Esophagus squamous epithelium (tissue), 5 donors: ENCODE data around the gene IFT122. TPM values are rescaled to one million over a fixed set of nuclear protein-coding genes. Genes with fewer than 3 reads are reported as not detected.
"Not testable (repeated sequence)": the region's sequence is repeated elsewhere in the genome, so short reads cannot be mapped to it uniquely, and the experiment has no call there.

Experiments
- DNase-seq: peaks from one replicate; lab custom pipeline; 2025; lab: John Stamatoyannopoulos, UW
- H3K27ac ChIP-seq, 4 donors: fragments of 200-600 bp; sonication (generic); one replicate each; pipeline ENCODE4 v1.5.1; 2016 to 2019; ENCODE audit warnings: mild to moderate bottlenecking in 1 of 4
- H3K27me3 ChIP-seq, 4 donors: fragments of 200-600 bp; sonication (generic); 1 replicate in 3 of 4; 2 replicates in 1 of 4; pipeline versions ENCODE4 v1.5.1 to v1.6.0; 2017 to 2021; ENCODE audit warnings: antibody characterized with exemption in 1 of 4
- H3K36me3 ChIP-seq, 3 donors: fragments of 200-600 bp; sonication (generic); one replicate each; pipeline ENCODE4 v1.5.1; 2016 to 2019
- H3K4me1 ChIP-seq, 3 donors: fragments of 200-600 bp; sonication (generic); one replicate each; pipeline ENCODE4 v1.5.1; 2017 to 2019
- H3K4me3 ChIP-seq, 4 donors: fragments of 200-600 bp; sonication (generic); 1 replicate in 3 of 4; 2 replicates in 1 of 4; pipeline ENCODE4 v1.5.1; 2016 to 2019; ENCODE audit warnings: mild to moderate bottlenecking in 2 of 4, moderate library complexity in 1 of 4
- H3K9me3 ChIP-seq, 3 donors: fragments of 200-600 bp; sonication (generic); one replicate each; pipeline ENCODE4 v1.5.1; 2016 to 2019
- CTCF ChIP-seq, 6 experiments: fragments of 450-650 bp in 4 of 6; fragments of 200-600 bp in 2 of 6; sonication (generic) in 2 of 6; IDR thresholded peaks; one replicate each; pipeline ENCODE4 v1.5.1; 2016 to 2019; ENCODE audit warnings: antibody characterized with exemption in 6 of 6, mild to moderate bottlenecking in 4 of 6, moderate library complexity in 4 of 6
- POLR2A ChIP-seq, 4 donors: fragments of 450-650 bp; IDR thresholded peaks; one replicate each; pipeline ENCODE4 v1.6.1; 2017; ENCODE audit warnings: antibody characterized with exemption in 4 of 4, mild to moderate bottlenecking in 4 of 4, moderate library complexity in 3 of 4
- WGBS, 2 donors: methylation state at CpG; one replicate each; pipeline ENCODE4 v1.1.5; 2018; 5-methylcytosine and 5-hydroxymethylcytosine counted together
- intact Hi-C: fragments of 100-400 bp; cut with DNase I; formaldehyde crosslinking; loops from one replicate; pipeline ENCODE4 v1.15.0; 2022
- total RNA-seq, 4 donors: library from RNA; depleted of rRNA; stranded (reverse); fragments of >200 nt; gene quantifications; one replicate each; pipeline ENCODE4 v1.1.0, GENCODE V29; 2016
- donor health status: DM: yes; HTN: yes; CAD: no.

IFT122 gene
- total RNA-seq, 4 donors from 2014 or later = 6.0 to 26.5 (median 11.5) TPM

DNA sequence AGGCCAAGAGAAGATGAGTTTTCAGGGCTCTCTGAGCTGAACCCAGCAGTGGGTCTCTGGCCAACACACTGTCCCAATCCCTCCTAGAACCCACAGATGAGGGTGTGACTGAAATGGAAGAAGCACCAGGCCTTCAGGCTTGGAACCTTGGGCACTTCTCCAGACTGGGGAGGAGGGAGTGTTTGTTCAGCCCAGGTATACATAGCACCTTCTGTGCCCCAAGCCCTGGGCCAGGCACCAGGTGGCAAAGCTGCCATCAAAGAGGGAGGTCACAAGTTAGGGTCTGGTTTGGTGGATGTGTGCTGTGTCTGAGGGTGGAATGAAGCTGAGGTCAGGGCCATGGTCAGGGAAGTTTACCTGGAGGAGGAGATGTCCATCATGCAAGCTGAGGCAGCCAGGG lies 72.6 kb downstream of the IFT122 start:
- intact Hi-C loops = no loop called here
- Histone ChIP-seq H3K36me3 (peaks cover 0 to 93% (median under 1%) of the 10 kb centered on the region in 3 donors), H3K27ac (no peak overlapping the region), H3K9me3 (no peaks in the 10 kb centered on the region), H3K4me1 (no peaks in the 10 kb centered on the region), H3K27me3 (no peaks in the 10 kb centered on the region), H3K4me3 (no peak overlapping the region)
- TF ChIP-seq CTCF (IDR thresholded peaks at IDR 0.05) (no peak), POLR2A (IDR thresholded peaks at IDR 0.05) (no peak)
- DNase-seq = no peak

GRCh38 chr3:129513705-129514104 lies 73.7 kb downstream of the IFT122 start:
- no peak overlapping the region for H3K4me3 ChIP-seq
- TF ChIP-seq CTCF (IDR thresholded peaks at IDR 0.05) (no peak), POLR2A (IDR thresholded peaks at IDR 0.05) (no peak)
- intact Hi-C loops = no loop called here
- no peak overlapping the region for H3K27ac ChIP-seq
- H3K4me1 ChIP-seq = no peaks in the 10 kb centered on the region
- DNase-seq = no peak
- 84 to 93% methylated on average over 8 of the region's 8 CpGs for WGBS, 2 donors
- H3K9me3 ChIP-seq = no peaks in the 10 kb centered on the region
- no peaks in the 10 kb centered on the region for H3K27me3 ChIP-seq
- peaks cover 0 to 90% (median 0%) of the 10 kb centered on the region in 3 donors for H3K36me3 ChIP-seq

- H3K36me3 ChIP-seq = peaks cover 0 to 90% (median 0%) of the 10 kb centered on the region in 3 donors
- DNase-seq = no peak
- no peaks in the 10 kb centered on the region for H3K27me3 ChIP-seq
- TF ChIP-seq CTCF (IDR thresholded peaks at IDR 0.05) = no peak
- no peak for TF ChIP-seq POLR2A (IDR thresholded peaks at IDR 0.05)
- 89 to 90% methylated on average over 7 to 8 of the region's 10 CpGs for WGBS, 2 donors
- H3K4me3 ChIP-seq = no peak overlapping the region
- H3K9me3 ChIP-seq = no peaks in the 10 kb centered on the region
- H3K27ac ChIP-seq = no peak overlapping the region
- no peaks in the 10 kb centered on the region for H3K4me1 ChIP-seq
- intact Hi-C loops = no loop called here
These were observed 74.1 kb downstream of the IFT122 start for GRCh38 chr3:129514110-129514509.

DNA sequence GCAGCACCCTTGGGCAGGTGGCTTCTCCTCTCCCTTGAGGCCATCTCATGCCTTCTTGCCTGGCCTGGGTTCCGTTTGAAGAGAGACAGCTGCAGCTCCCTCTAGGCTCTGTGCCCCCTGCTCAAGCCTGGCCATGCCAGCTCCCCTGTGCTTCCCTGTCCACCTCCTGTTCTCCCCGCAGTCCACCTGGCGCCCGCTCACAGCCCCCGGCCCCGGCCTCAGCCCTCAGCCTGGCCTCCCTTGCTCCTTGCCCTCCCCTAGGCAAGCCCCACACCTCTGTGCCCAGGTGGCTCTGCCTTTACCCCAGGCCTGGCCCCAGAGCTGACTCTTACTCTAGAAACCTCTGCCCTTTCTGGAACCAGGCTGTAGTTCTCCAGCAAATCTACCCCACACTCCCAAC lies 74.5 kb downstream of the IFT122 start:
- Histone ChIP-seq H3K4me1 (no peaks in the 10 kb centered on the region), H3K27ac (no peak overlapping the region), H3K36me3 (peaks cover 0 to 90% (median 0%) of the 10 kb centered on the region in 3 donors), H3K9me3 (no peaks in the 10 kb centered on the region), H3K4me3 (no peak overlapping the region), H3K27me3 (no peaks in the 10 kb centered on the region)
- no peak for DNase-seq
- intact Hi-C loops = no loop called here
- no peak for TF ChIP-seq CTCF (IDR thresholded peaks at IDR 0.05)
- TF ChIP-seq POLR2A (IDR thresholded peaks at IDR 0.05) = no peak
- 86 to 93% methylated on average over 5 to 6 of the region's 6 CpGs for WGBS, 2 donors

GRCh38 chr3:129515108-129515820 lies 75.2 kb downstream of the IFT122 start:
- WGBS, 2 donors = 99 to 100% methylated on average over 1 to 8 of the region's 25 CpGs
- H3K9me3 ChIP-seq, DNase-seq, H3K4me1 ChIP-seq, H3K27ac ChIP-seq, H3K27me3 ChIP-seq, H3K4me3 ChIP-seq, intact Hi-C loops: not testable (repeated sequence)
- H3K36me3 ChIP-seq = peaks cover 0 to 88% (median 0%) of the 10 kb centered on the region in 3 donors

- H3K9me3 ChIP-seq, H3K27ac ChIP-seq, H3K27me3 ChIP-seq, H3K4me1 ChIP-seq, DNase-seq, H3K4me3 ChIP-seq, intact Hi-C loops: not testable (repeated sequence)
- WGBS, 2 donors = 91 to 100% methylated on average over 1 to 4 of the region's 7 CpGs
- peaks cover 0 to 81% (median 0%) of the 10 kb centered on the region in 3 donors for H3K36me3 ChIP-seq
These were observed 75.9 kb downstream of the IFT122 start for GRCh38 chr3:129515821-129516432.
